HEK293T (cell line): ENCODE results near the gene B4GALT7.

Source experiments
- FOXM1 ChIP-seq: fragments of 450-650 bp; IDR thresholded peaks from 2 replicates; pipeline ENCODE4 v1.6.1; 2017; ENCODE audit warnings: mild to moderate bottlenecking, borderline replicate concordance
- SP1 ChIP-seq: fragments of 450-650 bp; IDR thresholded peaks from 2 replicates; pipeline ENCODE4 v1.6.1; 2017
- SUZ12 ChIP-seq: fragments of 450-650 bp; IDR thresholded peaks from 2 replicates; pipeline ENCODE4 v1.6.1; 2016; ENCODE audit warnings: mild to moderate bottlenecking
- TARDBP ChIP-seq: fragments of 450-650 bp; IDR thresholded peaks from 2 replicates; pipeline ENCODE4 v1.6.1; 2016
- ZNF384 ChIP-seq: fragments of 450-650 bp; IDR thresholded peaks from 2 replicates; pipeline ENCODE4 v1.6.1; 2016

DNA sequence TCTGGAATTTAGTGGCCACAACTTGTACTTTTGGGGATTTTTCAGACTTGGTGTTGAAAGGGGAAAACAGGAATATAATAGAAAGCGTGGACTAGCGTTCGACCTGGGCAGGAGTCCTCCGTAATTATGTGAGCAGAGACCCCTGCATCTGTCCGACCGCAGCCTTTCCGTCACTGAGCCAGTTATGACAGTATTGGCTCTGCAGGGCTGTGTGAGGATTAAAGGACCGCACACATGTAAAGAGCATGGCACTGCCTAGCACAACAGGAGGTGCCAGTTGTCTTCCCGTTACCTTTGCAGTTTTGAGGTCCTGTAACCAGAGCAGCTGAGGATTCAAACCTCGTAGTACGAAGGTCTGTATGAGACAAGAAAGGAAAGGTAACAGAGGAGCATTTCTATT is 1.2 kb downstream of the B4GALT7 start:
- TF ChIP-seq SUZ12 (no peak), TARDBP (no peak), ZNF384 (no peak), FOXM1 (no peak), SP1 (no peak)
